Transverse colon (tissue), 4 donors: Measurements from ENCODE around the gene ZNF81. TPM values are rescaled to one million over a fixed set of nuclear protein-coding genes. Genes with fewer than 3 reads are reported as not detected.
"Not testable (repeated sequence)": the region's sequence is repeated elsewhere in the genome, so short reads cannot be mapped to it uniquely, and the experiment has no call there.

ENCODE experiments used
- DNase-seq: peaks from one replicate; pipeline ENCODE4 v3.0.0-alpha.2; 2019
- H3K27ac ChIP-seq, 4 donors: fragments of 200-600 bp; sonication (generic); 2 replicates each; pipeline ENCODE4 v1.5.1; 2016 to 2018; ENCODE audit warnings: inconsistent platforms in 4 of 4
- H3K27me3 ChIP-seq: fragments of 200-600 bp; sonication (generic); 2 replicates; pipeline ENCODE4 v1.5.1; 2017; ENCODE audit warnings: inconsistent platforms
- H3K36me3 ChIP-seq, 4 donors: fragments of 200-600 bp; sonication (generic); 2 replicates each; pipeline ENCODE4 v1.5.1; 2017 to 2019; ENCODE audit warnings: inconsistent platforms in 4 of 4
- H3K4me1 ChIP-seq, 4 donors: fragments of 200-600 bp; sonication (generic); 2 replicates each; pipeline ENCODE4 v1.5.1; 2017 to 2020; ENCODE audit warnings: inconsistent platforms in 4 of 4
- H3K4me3 ChIP-seq, 4 donors: fragments of 200-600 bp; sonication (generic); 1 replicate in 1 of 4; 2 replicates in 3 of 4; pipeline versions ENCODE4 v1.5.1 to v1.6.1; 2017 to 2019; ENCODE audit warnings: inconsistent platforms in 4 of 4
- H3K9me3 ChIP-seq, 2 donors: fragments of 200-600 bp; sonication (generic); 2 replicates each; pipeline ENCODE4 v1.5.1; 2017 to 2019; ENCODE audit warnings: inconsistent platforms in 2 of 2
- EP300 ChIP-seq: sonication (generic); formaldehyde crosslinking; IDR thresholded peaks from one replicate; pipeline ENCODE4 v1.6.1; 2017; ENCODE audit warnings: antibody characterized with exemption, low read depth
- POLR2A ChIP-seq: fragments of 450-650 bp; IDR thresholded peaks from one replicate; pipeline ENCODE4 v1.6.1; 2016; ENCODE audit warnings: antibody characterized with exemption, mild to moderate bottlenecking, moderate library complexity
- POLR2AphosphoS5 ChIP-seq, 3 donors: sonication (generic); formaldehyde crosslinking; IDR thresholded peaks; one replicate each; pipeline ENCODE4 v1.6.1; 2016; ENCODE audit warnings: antibody characterized with exemption in 3 of 3
- WGBS, 2 donors: methylation state at CpG; one replicate each; pipeline ENCODE4 v1.1.5; 2018; ENCODE audit warnings: low coverage in 1 of 2; 5-methylcytosine and 5-hydroxymethylcytosine counted together
- in situ Hi-C, 4 donors: fragments of 200-750 bp; cut with MboI; loops; one replicate each; pipeline versions ENCODE4 v1.15.0 to v1.15.1; 2017; ENCODE audit warnings: low sequenced_read_pairs in 3 of 4, low pct_ligation_motif_present in 1 of 4, low pct_unique_long_range_greater_than_20kb in 1 of 4
- intact Hi-C: fragments of 100-400 bp; cut with DNase I; formaldehyde crosslinking; loops from one replicate; pipeline ENCODE4 v1.15.1; 2023; ENCODE audit warnings: low total_unique reads
- total RNA-seq, 4 donors: library from RNA; depleted of rRNA; stranded (reverse); fragments of >200 nt; gene quantifications; one replicate each; pipeline ENCODE4 v1.1.0, GENCODE V29; 2016
- TF ChIP-seq, protein P1 (sequence below), 5 experiments: fragments of 200-600 bp in 3 of 5; fragments of 450-650 bp in 2 of 5; sonication (generic) in 3 of 5; IDR thresholded peaks; 1 replicate in 2 of 5; 2 replicates in 3 of 5; pipeline ENCODE4 v1.5.1; 2016 to 2017; ENCODE audit warnings: antibody characterized with exemption in 5 of 5, inconsistent platforms in 3 of 5, mild to moderate bottlenecking in 2 of 5, moderate library complexity in 1 of 5

Gene ZNF81
- total RNA-seq, 4 donors from 2014 or later, result 7.8 to 11.6 (median 8.7) TPM

- 78% methylated on average over 13 of the region's 13 CpGs; no CpG with 5 or more reads in 1 of the 2 donors for WGBS, 2 donors
- no peaks in the 10 kb centered on the region for H3K27me3 ChIP-seq
- DNase-seq, result no peak
- H3K4me1 ChIP-seq, result no peaks in the 10 kb centered on the region
- no peak overlapping the region for H3K27ac ChIP-seq
- no peak overlapping the region for H3K4me3 ChIP-seq
- TF ChIP-seq POLR2A (no peak), EP300 (no peak), POLR2AphosphoS5 (IDR thresholded peaks at IDR 0.05) (no peak)
- TF ChIP-seq, protein P1, sequence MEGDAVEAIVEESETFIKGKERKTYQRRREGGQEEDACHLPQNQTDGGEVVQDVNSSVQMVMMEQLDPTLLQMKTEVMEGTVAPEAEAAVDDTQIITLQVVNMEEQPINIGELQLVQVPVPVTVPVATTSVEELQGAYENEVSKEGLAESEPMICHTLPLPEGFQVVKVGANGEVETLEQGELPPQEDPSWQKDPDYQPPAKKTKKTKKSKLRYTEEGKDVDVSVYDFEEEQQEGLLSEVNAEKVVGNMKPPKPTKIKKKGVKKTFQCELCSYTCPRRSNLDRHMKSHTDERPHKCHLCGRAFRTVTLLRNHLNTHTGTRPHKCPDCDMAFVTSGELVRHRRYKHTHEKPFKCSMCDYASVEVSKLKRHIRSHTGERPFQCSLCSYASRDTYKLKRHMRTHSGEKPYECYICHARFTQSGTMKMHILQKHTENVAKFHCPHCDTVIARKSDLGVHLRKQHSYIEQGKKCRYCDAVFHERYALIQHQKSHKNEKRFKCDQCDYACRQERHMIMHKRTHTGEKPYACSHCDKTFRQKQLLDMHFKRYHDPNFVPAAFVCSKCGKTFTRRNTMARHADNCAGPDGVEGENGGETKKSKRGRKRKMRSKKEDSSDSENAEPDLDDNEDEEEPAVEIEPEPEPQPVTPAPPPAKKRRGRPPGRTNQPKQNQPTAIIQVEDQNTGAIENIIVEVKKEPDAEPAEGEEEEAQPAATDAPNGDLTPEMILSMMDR (IDR thresholded peaks at IDR 0.05), result no peak
- no peaks in the 10 kb centered on the region for H3K36me3 ChIP-seq
- in situ Hi-C loops (no loop called here), intact Hi-C loops (no loop called here)
- no peaks in the 10 kb centered on the region for H3K9me3 ChIP-seq
Observed at GRCh38 chrX:47956016-47956415, 119.3 kb downstream of the ZNF81 start.

DNA sequence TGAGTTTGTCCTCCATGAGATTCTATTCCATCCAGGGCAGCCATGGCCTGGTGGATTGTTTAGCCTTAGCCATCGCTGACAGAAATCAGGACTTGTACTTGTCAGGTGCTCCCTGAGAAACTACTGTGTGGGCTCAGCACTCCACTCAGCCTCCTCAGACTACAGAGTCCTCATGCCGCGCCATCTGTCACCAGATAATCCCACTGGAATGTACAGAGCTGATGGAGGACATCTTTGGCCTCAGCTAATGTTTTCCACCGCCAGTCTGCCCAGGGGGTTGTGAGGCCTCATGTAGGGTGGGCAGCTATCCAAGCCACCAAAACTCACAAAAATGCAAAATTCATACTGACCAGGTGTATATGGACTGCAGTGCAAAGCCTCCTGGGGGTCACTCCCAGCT lies 121.5 kb downstream of the ZNF81 start:
- intact Hi-C loops, H3K9me3 ChIP-seq, H3K4me3 ChIP-seq, H3K27me3 ChIP-seq, H3K4me1 ChIP-seq, DNase-seq, H3K27ac ChIP-seq, H3K36me3 ChIP-seq, in situ Hi-C loops: not testable (repeated sequence)
- WGBS, 2 donors, result 79% methylated on average over 3 of the region's 4 CpGs; no CpG with 5 or more reads in 1 of the 2 donors

DNA sequence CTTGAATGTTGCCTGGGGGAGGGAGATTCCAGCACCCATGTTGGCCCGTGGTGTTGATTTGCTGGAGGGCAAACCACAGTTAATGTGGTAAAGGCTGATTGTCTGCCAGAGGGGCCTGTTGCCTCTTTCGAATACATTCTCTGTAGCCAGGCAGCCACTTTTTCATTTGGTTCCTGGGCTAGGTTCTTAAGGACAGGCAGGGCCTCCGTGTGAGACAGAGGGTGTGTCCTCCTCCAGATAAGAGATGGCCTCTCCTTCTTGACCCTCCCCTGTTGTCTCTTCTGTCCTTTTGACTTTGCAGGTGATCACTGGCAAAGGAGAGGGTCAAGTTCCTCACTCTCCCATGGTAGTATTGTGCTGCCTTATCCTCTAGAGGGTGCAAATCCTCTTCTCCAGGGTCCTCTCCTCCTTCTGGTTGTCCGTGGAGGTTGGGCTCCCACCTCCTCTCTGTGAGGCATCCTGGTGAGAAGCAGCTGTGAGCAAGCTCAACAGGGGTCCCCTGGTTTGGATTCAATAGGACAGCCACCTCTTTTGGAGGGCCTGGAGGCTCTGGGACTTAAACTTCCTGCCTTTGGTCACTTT lies 122.2 kb downstream of the ZNF81 start:
- WGBS, 2 donors, result 20 to 52% methylated on average over 1 to 4 of the region's 4 CpGs
- Histone ChIP-seq H3K27me3 (no peaks in the 10 kb centered on the region), H3K4me1 (no peaks in the 10 kb centered on the region), H3K9me3 (no peaks in the 10 kb centered on the region), H3K4me3 (no peak overlapping the region), H3K27ac (no peak overlapping the region), H3K36me3 (no peaks in the 10 kb centered on the region)
- intact Hi-C loops, result no loop called here
- in situ Hi-C loops, result no loop called here
- TF ChIP-seq, protein P1 (IDR thresholded peaks at IDR 0.05), result peak in 1 of 5 experiments; percentile 13
- no peak for TF ChIP-seq POLR2A
- no peak for DNase-seq

GRCh38 chrX:47960406-47960805 lies 123.7 kb downstream of the ZNF81 start:
- Histone ChIP-seq H3K36me3 (no peaks in the 10 kb centered on the region), H3K27ac (no peak overlapping the region), H3K4me3 (no peak overlapping the region), H3K4me1 (no peaks in the 10 kb centered on the region), H3K9me3 (no peaks in the 10 kb centered on the region), H3K27me3 (no peaks in the 10 kb centered on the region)
- in situ Hi-C loops (no loop called here), intact Hi-C loops (no loop called here)
- DNase-seq, result no peak
- no peak for TF ChIP-seq EP300
- no peak for TF ChIP-seq POLR2AphosphoS5 (IDR thresholded peaks at IDR 0.05)
- no peak for TF ChIP-seq POLR2A
- TF ChIP-seq, protein P1 (IDR thresholded peaks at IDR 0.05), result no peak
- 61% methylated on average over 2 of the region's 2 CpGs; no CpG with 5 or more reads in 1 of the 2 donors for WGBS, 2 donors

- H3K4me1 ChIP-seq, H3K36me3 ChIP-seq, in situ Hi-C loops, H3K4me3 ChIP-seq, DNase-seq, H3K27ac ChIP-seq, H3K9me3 ChIP-seq, intact Hi-C loops, H3K27me3 ChIP-seq: not testable (repeated sequence)
- WGBS, 2 donors, result 83 to 100% methylated on average over 2 to 6 of the region's 6 CpGs
Observed at GRCh38 chrX:47961830-47962229, 125.1 kb downstream of the ZNF81 start.

GRCh38 chrX:47965526-47965925 lies 128.8 kb downstream of the ZNF81 start:
- H3K27ac ChIP-seq, H3K27me3 ChIP-seq, in situ Hi-C loops, H3K4me1 ChIP-seq, H3K36me3 ChIP-seq, intact Hi-C loops, H3K9me3 ChIP-seq, DNase-seq, H3K4me3 ChIP-seq: not testable (repeated sequence)
- WGBS, 2 donors, result 90% methylated on average over 14 of the region's 14 CpGs; no CpG with 5 or more reads in 1 of the 2 donors
